Medulla oblongata (tissue), 1 donor: ENCODE results near the gene CRY1.
"Not testable (repeated sequence)": the region's sequence is repeated elsewhere in the genome, so short reads cannot be mapped to it uniquely, and the experiment has no call there.

Experiments used
- DNase-seq: peaks from one replicate; pipeline ENCODE4 v3.0.0-alpha.2; 2015; ENCODE audit errors: extremely low spot score

Gene CRY1

DNA sequence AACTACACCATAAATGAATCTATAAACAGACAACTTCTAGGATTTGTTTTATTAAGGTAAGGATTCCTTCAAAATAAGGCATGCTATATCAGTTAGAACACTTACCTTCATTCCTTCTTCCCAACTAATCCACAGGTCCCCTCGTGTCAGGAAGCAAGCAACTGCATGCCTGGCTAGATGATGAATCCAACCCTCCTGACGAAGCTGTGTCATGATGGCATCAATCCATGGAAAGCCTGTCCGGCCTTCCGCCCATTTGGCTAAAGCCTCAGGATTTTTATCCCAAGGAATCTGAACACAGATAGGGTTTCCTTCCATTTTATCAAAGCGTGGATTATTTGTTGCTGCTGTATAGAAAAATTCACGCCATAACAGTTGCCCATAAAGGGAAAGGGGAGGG lies 93.9 kb downstream of the CRY1 start:
- DNase-seq: no peak

DNA sequence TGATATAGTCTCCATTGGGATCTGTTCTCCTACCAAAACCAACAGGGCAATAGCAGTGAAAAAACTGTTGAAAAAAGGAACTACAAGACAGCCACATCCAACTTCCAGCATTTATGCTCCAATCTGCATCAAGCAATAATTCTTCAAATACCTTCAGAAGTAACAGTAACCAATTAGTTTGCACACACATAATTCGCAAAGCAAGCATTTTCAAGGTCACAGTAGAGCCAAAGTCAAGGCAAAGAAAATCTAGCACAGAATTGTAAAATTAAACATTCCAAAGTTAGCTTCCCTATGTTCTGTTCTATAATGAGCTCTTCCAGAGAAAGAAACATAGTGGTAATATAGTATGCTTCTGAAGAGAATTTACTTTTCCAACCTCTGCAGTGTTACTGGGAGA lies 95.4 kb downstream of the CRY1 start:
- DNase-seq: no peak

DNA sequence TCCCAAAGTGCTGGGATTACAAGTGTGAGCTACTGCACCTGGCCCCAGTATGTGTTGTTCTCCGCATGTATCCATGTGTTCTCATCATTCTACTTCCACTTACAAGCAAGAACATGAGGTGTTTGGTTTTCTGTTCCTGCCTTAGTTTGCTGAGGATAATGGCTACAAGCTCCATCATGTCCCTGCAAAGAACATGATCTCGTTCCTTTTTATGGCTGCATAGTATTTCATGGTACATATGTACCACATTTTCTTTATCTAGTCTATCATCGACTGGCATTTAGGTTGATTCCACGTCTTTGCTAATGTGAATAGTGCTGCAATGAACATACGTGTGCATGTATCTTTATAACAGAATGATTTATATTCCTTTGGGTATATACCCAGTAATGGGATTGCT lies 97.2 kb downstream of the CRY1 start:
- not testable (repeated sequence) for DNase-seq

DNA sequence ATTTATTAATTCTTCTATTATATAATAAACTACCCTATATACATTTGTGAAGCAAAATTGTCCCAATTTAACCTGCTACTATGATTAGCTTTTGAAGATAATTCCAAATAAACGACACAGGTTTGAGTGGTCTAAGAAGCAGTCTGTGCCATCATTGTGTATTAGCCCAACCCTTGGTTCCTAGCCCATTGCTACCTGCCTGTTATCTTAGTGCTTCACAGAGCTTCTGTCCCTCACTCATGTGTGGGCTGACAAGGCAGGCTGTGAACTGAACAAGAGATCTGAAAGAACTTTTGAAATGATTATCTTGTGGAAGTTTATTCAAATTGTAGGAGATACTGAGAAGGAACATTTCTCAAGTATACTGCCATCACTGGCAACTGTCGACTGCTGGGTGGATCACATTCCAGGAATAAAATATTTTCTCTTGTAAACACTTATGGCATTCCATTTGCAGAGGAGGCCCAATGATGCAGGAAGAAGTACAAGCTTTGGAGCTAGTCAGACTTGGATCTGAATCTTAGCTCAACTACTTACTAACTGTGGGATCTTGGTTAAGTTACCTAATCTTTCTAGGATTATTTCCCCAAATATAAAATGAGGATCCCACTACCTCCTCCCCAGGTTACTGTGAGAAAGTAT lies 98.6 kb downstream of the CRY1 start:
- no peak for DNase-seq

DNA sequence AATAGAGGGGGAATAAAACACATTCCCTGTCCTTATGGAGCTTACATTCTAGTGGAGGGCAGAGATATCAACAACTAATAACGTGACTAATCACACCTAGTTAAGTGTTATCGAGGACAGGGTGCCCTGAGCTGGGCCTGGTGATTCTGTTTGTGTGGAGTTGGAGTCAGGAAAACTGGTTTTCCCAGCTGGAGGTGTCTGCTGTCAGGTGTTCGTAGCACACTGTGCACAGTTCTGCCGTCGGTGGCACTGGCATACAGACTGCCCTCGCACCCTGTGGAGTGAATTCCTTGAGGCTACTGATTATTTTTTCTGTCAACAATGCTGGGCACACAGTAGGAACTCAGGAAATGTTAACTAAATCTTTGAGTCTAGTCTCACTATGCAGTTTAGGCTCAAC lies 105.5 kb downstream of the CRY1 start:
- DNase-seq: no peak

DNA sequence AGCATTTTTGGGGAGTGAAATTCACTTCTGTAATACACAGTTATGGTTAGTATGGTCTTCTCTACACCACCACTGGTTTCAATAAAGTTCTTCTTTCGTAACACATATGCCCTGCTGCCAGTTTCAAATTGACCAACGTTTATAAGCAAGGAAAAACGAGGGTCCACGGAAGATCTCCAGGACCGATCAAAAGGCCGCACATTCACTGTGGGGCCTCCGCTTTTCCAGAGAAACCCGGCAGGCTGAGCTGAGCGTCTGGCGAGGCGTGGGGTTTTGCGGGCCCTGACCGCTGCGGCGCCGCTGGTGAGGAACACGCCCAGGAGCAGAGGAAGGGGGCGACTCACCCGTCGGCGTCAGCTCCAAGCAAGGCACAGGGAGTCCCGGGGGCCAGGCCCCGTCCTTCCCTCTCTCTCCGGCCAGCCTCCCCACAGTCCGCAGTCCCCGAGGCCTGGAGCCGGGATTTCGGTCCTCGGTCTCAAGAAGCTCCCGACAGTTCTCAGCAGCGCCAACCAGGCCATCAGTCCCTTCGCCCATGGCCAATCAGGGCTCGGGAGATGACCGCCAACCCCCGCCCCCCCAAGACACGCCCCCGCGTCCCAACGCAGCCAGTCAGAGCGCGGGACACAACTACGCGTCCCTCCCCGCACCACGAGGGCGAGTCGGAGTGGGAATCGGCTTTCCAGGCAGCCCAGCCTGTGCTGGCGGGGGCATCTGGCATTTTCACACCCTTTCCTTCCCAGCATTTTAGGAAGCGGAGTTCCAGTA lies 106.5 kb downstream of the CRY1 start, which contains the start of gene MTERF2:
TSS of gene MTERF2 (minus strand) at position 522 of the 765 bp plus-strand sequence. CDS start 8,432 bp downstream, outside the sequence.
- DNase-seq: peak; percentile 97

DNA sequence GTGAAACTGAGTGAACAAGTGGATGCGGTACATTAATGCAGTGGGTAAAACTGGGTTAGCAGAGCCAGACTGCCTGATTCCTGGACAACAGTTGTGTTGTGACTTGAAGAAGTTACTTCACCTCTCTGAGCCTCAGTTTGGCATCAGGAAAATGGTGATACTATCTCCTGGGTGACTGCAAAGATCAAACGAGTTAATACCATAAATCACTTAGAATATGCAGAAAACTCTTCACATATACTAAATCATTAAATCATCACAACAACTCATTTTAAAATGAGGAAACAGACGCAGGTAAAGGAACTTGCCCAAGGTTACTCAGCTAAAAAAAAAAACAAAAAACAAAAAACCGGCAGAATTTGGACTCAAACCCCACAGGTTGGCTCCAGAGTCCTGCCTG lies 107.2 kb downstream of the CRY1 start:
- DNase-seq: no peak

DNA sequence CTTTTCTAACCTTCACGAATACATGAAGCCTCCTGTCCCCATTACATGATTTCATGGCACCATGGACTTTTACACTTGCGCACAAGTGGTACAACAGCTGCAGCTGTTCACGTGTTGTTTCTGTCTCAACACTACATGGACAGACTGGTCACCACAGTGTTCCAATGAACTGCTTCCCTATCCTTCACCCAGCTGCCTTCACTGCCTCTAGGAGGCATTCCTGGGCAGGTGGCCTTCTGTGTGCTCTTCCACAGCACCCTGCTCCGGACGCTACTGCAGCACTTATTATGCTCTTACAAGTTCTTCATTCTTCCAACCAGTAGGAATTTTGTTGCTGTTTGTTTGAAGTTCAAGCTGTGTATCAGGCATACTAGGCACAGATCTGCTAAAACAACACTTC lies 107.9 kb downstream of the CRY1 start:
- DNase-seq: no peak

DNA sequence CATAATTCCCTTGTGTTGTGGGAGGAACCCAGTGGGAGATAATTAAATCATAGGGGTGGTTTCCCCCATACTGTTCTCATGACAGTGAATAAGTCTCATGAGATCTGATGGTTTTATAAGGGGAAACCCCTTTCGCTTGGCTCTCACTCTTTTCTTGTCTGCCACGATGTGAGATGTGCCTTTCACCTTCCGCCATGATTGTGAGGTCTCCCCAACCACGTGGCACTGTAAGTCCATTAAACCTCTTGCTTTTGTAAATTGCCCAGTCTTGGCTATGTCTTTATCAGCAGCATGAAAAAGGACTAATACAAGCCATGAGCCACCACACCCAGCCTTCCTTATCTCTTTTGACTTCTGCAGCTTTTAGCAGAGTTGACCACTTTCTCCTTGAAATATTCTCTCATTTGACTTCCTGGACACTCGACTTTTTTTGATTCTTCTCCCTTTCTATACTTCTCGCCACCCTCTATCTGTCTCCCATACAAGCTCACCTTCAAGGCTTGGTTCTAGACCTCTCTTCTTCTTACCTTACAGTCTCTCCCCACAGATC lies 108.7 kb downstream of the CRY1 start:
- no peak for DNase-seq

DNA sequence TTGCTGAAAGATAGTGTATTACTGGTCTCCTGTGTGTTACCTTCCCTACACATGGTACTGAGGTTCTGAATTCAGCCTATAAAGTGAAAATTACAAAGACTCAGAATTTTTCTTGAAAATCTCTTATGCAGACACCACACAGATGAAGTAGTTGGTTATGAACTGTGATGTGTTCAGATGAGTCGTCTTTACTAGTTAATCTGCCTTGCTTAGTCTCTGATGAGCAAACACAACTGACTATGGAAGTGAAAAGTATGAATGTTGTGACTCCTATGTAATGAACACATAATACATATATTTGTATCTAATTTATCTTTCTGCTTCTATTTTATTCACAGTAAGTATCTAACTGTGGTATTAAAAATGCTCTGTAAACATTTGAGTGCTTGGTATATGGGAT lies 111.1 kb downstream of the CRY1 start:
- no peak for DNase-seq

DNA sequence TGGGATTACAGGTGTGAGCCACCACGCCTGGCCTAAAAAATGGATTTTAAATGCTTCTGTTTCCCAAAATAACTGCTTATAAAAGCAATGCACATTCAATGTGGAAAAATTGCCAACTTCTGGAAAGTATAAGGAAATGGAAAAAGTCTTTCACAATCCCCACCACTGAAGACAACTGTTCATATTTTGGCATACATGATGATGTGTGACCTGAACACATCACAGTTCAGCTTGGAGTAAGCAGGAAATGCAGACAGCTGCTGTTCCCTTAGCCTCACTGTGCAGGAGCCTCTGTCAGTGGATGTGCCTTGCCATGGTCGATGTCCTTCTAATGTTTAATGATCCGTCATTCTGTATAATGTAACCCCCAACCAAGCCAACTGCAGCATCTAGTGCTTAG lies 111.6 kb downstream of the CRY1 start:
- no peak for DNase-seq

DNA sequence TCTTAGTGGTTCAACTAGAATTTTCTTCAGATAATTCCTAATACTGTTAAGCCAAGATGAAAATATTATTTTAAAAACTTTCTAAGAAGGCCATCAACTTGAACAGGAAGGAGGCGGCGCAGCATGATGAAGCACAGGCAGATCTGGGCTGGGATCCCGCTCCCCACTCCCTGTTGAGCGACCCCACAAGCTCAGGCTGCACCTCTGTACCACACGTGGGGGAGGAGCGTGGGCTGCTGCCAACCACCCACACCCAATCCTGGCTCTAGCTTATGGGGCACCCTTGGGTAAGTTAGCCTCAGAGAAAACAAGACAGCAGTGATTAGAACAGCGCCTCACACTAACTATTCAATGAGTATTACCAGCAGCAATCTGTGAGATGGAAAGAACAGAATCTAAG lies 112.4 kb downstream of the CRY1 start:
- DNase-seq: no peak

DNA sequence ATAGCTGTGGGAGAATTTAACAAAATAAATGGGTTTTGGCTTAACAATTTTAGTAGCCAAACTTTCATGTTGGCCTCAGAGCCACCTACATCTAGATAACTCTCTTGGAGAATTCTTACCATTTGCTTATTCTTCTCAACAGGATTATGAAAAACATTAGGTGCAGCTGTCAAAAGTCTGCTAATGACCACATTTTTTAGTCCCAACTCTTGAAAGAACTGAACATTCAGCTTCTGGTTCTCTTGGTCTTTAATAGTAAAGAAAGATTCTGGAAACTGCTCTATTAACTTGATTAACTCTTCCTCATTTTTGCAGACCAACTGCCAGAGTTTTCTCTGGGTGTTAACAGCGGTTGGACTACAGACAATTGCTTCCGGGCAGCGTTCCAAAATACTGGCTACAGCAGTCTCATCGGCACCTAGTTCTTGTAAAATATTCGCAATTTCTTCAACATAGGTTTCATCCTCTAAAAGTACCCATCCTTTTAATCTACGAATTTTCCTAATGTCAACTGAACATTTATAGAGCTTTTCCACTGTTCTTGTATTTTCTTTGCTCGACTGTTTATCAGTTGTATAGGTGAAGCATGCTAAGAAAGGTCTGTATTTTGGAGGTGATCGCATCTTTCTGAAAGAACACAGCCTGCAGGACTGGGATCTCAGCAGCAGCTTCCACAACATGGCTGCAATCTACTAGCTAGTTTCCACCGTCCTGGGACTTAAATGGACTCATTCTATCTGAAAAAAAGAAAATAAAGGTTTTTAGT lies 115.1 kb downstream of the CRY1 start:
- DNase-seq: peak; percentile 67

DNA sequence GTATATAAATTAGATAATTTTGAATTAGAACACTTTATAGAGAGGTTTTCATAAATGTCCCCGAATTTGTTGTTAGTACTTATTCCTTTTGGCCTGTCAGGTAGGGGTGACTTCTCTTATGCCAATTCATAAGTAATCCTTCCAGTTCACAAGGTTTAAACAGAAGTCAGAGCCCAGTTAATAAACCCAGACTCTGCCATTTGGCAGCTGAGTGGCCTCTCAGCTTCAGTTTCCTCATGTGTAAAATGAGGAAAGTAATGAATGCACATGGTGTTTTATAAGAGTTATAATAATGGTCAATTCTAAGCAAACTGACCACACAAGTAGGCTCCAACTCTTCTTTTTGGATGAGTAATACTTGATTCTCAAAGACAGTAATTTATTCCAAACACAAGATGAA lies 116.7 kb downstream of the CRY1 start:
- no peak for DNase-seq

DNA sequence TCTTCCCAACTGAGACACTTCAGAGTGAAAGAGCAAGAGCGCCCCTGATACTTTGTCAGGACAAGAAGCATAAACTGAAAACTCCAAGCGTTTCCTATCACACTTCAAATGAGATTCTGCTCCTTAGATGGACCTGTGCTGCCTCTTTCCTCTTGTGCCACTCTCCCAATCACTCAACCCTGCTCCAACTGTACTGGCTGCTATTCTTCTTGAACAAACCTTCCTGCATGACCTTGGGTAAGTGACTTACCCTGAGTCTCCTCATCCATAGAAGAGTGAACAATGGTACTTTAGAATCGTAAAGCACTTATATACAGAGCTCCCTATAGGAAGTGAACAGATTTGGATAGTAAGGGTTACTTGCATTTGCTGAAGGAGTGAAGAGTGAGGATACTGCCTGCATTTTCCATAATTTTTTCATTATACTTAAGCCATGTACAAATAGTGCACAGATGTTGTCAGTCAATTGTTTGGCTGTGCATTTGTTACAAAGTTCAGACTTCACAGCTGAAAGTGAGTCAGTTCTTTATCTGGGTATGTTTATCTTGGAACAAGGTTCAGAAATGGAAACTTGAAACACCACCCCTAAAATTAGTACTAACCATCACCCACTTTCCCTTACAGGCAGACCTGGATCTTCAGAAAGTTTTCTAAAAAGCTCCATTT lies 117.2 kb downstream of the CRY1 start:
- no peak for DNase-seq

DNA sequence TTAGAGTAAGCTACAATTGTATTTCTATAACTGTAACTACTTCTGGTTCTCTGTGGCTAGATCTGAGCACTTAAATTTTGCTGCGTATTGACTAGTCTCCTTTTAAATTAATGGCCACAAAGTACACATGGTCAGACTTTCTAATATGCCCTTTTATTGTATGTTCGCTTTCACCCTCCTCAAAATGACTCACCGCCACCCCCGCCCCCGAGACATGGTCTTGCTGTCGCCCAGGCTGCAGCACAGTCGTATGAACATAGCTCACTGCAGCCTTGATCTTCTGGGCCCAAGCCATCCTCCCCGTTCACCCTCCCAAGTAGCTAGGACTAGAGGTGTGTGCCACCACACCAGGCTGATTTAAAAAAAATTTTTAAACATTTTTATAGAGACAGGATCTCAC lies 118.3 kb downstream of the CRY1 start:
- no peak for DNase-seq

DNA sequence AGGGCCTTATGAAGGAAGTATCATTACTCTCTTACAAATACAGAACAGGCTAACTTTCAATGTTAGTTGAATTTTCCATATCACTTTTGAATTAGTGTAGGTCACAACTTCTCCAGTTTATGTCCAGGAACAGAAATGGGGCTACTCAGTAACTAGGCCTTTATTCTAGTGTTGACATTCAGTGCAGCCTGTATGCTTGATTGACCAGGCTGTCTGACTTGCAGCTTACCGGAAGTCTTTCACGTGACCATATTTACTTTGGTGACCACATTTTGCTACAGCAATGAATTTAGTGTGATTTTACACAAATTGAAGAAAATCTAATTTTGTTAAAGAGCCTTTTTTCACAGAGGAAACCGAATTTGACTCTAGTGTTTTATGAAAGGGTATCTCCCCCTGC lies 118.8 kb downstream of the CRY1 start:
- DNase-seq: no peak

DNA sequence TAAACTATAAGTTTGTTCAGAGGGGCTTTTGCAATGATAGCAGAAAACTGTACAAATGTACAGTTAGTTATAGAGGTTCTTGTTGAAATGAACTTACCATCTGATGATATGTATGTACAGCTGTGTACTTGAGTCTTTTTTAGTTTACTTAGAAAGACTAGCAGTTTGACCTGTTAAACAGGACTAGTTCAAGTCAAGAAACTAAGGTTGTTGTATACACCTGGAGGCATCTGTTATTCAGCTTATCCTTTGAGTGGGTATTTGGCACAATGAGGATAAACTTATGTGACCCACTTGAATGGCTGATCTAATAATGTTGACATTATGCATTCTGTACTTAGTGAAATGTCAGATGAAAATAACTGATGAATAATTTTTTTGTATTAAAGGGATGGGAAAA lies 119.8 kb downstream of the CRY1 start:
- DNase-seq: no peak

DNA sequence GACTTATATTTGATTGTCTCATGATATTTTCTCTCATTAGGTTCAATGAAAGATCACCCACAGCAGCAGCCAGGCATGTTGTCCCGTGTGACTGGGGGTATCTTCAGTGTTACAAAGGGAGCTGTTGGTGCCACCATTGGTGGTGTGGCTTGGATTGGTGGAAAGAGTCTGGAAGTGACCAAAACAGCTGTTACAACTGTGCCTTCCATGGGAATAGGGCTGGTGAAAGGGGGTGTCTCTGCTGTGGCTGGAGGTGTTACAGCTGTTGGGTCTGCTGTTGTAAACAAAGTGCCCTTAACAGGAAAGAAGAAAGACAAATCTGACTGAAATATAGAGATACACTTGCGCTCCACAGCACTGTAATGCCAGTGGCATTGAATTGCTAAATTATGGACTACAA lies 122.3 kb downstream of the CRY1 start:
- no peak for DNase-seq

DNA sequence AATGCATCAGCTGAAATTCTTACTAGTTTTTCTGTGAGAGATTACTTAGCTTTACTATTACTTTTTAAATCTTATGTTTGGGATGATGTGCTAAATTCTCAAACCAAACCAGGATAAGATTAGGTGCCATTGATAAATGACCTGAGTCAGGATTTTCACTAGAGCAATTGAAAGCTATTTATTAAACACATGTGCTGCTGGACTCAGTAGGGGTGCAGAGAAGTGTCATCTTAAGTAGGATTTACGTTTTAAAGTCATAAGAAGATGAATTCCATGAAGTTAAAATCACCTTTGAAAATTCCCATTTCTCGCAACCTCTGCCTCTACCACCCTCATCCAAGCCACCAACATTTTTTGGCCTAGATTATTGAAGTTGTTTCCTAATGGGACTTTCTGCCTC lies 128.8 kb downstream of the CRY1 start:
- no peak for DNase-seq

DNA sequence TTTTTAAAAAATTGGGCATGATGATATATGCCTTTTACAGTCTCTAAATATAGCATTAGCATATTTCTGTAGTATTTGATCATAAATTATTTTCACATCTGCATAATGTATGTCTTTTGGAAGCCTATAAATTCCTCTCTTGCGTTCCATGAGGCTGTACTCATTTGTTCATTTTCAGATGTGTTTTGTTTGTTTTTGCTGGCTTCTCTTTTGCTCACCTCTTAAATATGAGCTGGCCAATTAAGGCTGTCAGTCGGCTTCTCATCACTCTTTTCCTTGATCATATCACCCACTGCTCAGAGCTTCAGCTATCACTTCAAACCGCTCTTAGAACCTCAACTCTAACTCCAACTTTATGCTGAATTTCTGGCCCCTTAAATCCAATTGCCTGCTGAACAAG lies 131.1 kb downstream of the CRY1 start:
- DNase-seq: no peak

DNA sequence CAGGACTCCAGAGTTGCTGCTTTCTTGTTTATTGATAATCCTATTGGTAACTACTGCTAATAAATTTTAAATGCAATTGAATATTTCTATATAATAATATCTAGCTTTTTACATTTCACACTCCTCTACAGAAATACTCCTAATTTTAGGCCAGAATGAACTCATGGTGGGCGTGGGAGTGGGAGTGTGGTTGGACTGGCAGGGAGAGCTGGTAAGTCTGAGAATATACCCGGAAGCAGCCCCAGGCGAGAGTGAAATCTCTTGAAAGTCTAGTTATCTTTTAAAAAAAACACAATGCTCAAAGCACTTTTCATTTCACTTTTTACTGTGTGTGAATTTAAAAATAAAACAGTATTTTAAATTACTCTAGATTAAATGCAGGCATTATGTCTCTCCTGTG lies 132.9 kb downstream of the CRY1 start:
- no peak for DNase-seq
